Left cardiac atrium (tissue), 4 donors: ENCODE results near the gene PLXNA4. TPM values are rescaled to one million over a fixed set of nuclear protein-coding genes. Genes with fewer than 3 reads are reported as not detected.

Experiments used
- ATAC-seq, 2 donors: fragments of 200-7000 bp; cut with Tn5 transposase; one replicate each; pipeline ENCODE4 v1.9.1; 2020; ENCODE audit warnings: mild to moderate bottlenecking in 2 of 2, moderate library complexity in 2 of 2
- DNase-seq: peaks from one replicate; pipeline ENCODE4 v3.0.0-alpha.2; 2020
- intact Hi-C, 2 donors: fragments of 100-400 bp; cut with DNase I; formaldehyde crosslinking; loops; one replicate each; pipeline versions ENCODE4 v1.14.1 to v1.15.1; 2022 to 2023
- total RNA-seq, 2 donors: library from RNA; stranded (reverse); fragmentation: NEBNext Ultra II Directional; extraction: Animal tissue kit (Norgen Biotek cat#: 25700); gene quantifications; one replicate each; pipeline ENCODE4 v1.2.1, GENCODE V29; 2021
- donor health status: DM: no; HTN: yes; CAD: no.
- donor health status: DM: no; HTN: yes; CAD: no; lungs with severe emphysema.
- donor health status: DM: yes; HTN: yes; CAD: no.
- donor health status: Dilated cardiomyopathy.

The PLXNA4 gene
- total RNA-seq, 2 donors from 2014 or later, result 23.3 to 30.1 TPM

DNA sequence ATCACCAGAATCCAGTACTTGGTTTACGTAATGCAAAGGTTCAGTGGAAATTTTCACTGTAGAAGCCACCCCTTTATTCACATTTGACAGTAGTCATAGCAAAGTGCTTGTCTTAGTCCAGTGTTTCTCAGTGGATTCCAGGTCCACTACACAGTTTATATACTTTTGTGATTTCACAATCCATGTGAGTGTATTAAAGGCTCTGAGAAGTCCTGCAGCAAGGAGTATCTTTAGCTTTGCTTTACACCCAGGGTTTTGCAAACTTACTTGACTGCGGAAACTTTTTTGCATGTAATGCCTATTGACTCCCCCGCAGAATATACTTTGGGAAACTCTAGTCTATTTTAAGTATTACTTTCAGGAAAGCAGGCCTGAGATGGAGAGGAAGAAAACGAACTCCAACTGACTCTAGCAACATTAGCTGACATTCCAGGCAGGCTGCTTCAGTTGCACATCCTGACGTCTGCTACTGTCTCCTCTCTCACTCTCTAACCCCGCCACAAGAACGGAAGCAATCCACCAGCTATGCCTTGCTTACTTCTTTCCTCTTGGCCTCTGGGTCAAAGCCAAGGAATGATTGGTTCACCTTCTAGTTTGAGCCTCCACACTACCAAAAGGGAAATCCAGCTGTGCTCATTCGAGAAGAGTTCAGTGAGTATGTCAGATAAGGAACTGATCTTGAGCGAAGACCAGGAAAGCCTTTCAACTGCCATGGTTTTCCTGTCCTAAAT, 6.2 kb downstream of the PLXNA4 start:
- intact Hi-C loops, result loop anchor here in 1 of 2 donors (10.0 kb wide), 1 partner anchor 165 kb away; no protein-coding TSS in a partner anchor
- DNase-seq, result no peak

DNA sequence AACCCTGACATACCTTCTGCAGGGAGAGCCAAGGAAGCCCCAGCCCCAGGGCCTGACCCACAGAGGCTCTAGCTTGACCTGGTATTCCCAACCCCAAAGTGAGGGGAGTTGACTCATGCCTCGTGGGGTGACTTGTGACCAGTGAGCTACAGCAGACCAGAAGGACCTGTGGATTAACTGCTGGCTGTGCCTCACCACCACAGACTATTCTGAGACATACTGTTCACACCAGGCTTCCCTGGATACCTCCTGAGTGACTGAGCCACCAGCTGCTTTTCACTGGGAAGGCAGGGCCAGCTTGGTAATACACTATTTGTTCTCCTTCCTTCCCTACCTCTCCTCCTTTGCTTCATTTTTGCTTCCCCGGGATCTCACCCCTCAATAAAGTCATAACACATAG, 7.3 kb downstream of the PLXNA4 start:
- DNase-seq, result no peak

More for the DNA sequence above, 6.2 kb downstream of the PLXNA4 start:
- no peak for ATAC-seq

GRCh38 chr7:132565885-132566284, 10.4 kb downstream of the PLXNA4 start:
- no peak for DNase-seq
- intact Hi-C loops, result no loop called here

More for the DNA sequence above, 7.3 kb downstream of the PLXNA4 start:
- no peak for ATAC-seq
- intact Hi-C loops, result no loop called here

GRCh38 chr7:132565441-132565840, 10.8 kb downstream of the PLXNA4 start:
- DNase-seq (no peak), ATAC-seq (no peak)
- intact Hi-C loops, result no loop called here

More at GRCh38 chr7:132565885-132566284, 10.4 kb downstream of the PLXNA4 start:
- no peak for ATAC-seq

DNA sequence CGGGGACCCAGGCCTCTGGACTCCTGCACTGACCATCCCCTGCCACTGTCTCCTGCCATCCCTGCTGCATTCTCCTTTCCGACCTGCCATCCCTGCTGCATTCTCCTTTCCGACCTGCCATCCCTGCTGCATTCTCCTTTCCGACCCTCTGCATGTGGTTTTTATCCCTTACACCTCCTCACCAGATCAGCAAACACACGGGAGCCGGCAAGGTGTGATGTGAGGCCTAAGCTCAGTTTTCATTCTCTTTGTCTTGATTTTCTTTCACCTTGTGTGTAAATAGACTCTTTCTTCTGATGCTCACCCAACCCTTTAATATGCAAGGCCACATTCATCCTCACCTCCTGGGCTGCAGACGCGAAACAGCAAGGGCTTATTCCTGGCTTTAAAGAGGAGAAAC, 11.4 kb downstream of the PLXNA4 start:
- ATAC-seq, result no peak
- no peak for DNase-seq
- intact Hi-C loops, result no loop called here

DNA sequence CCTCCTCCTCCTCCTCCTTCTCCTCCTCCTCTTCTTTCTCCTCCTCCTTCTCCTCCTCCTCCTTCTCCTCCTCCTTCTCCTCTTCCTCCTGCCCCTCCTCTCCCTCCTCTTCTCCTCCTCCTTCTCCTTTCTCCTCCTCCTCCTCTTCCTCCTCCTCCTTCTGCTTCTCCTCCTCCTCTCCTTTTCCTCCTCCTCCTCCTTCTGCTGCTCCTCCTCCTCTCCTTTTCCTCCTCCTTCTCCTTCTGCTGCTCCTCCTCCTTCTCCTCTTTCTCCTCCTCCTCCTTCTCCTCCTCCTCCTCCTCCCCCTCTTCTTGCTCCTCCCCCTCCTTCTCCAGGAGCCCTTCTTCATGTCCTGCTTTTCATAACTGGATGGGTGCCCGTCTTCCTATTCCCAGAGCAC, 12.2 kb downstream of the PLXNA4 start:
- intact Hi-C loops, result no loop called here
- ATAC-seq (no peak), DNase-seq (no peak)

GRCh38 chr7:132562690-132563089, 13.6 kb downstream of the PLXNA4 start:
- no peak for DNase-seq
- intact Hi-C loops, result no loop called here
- ATAC-seq, result no peak

- intact Hi-C loops, result no loop called here
- ATAC-seq (no peak), DNase-seq (no peak)
Observed at GRCh38 chr7:132561763-132562162, 14.5 kb downstream of the PLXNA4 start.

GRCh38 chr7:132560825-132561529, 15.3 kb downstream of the PLXNA4 start:
- ATAC-seq (no peak), DNase-seq (no peak)
- intact Hi-C loops, result no loop called here

GRCh38 chr7:132560105-132560504, 16.2 kb downstream of the PLXNA4 start:
- ATAC-seq, result no peak
- intact Hi-C loops, result no loop called here
- no peak for DNase-seq

DNA sequence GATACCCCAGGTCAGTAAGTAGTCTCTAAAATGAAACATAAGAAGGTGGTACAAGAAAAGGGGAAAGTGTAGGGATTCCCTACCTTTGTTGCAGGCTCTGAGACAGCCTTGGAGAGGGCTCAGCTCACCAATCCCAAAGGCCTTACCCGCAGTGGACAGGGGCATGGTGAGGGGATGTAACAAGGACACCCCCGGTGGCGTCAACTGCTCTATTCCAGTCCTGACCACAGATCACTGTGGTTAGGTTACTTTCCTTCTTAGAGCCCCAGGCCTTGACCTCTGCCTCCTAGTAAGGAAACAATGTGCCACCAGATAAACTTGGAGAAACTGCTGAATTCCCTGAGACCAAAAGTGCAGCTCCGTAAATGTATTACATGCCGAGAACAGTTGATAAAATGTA, 17.5 kb downstream of the PLXNA4 start:
- intact Hi-C loops, result no loop called here
- ATAC-seq (no peak), DNase-seq (no peak)

DNA sequence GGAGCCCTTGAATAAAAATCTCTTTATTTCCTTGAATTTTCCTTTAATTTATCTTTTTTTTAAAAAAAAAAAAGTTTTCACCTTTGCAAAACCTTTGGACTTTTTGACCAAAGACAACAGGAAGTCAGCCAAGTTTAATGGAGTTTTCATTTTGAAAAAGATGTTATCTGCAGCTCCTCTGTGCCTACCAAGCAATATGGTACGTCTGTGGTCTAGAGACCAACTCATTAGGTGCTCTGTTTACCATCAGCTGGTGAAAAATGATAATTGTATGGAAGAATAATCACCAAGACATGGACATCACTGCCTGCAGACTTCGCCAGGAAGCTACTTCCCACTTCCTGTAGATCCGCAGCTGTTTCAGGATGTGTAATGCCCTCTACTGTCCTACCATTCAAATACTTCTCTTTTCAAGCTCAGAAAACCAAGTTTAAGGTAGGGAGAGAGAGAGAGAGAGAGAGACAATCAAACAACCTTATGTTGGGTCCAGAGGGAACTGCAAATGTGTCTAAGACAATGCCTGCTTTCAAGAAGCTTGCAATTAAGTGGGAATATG, 18.7 kb downstream of the PLXNA4 start:
- no peak for ATAC-seq
- intact Hi-C loops, result no loop called here
- DNase-seq, result no peak

GRCh38 chr7:132554446-132554845, 21.8 kb downstream of the PLXNA4 start:
- no peak for ATAC-seq
- intact Hi-C loops, result no loop called here
- DNase-seq, result no peak

GRCh38 chr7:132553031-132553430, 23.2 kb downstream of the PLXNA4 start:
- intact Hi-C loops, result no loop called here
- ATAC-seq (no peak), DNase-seq (no peak)

DNA sequence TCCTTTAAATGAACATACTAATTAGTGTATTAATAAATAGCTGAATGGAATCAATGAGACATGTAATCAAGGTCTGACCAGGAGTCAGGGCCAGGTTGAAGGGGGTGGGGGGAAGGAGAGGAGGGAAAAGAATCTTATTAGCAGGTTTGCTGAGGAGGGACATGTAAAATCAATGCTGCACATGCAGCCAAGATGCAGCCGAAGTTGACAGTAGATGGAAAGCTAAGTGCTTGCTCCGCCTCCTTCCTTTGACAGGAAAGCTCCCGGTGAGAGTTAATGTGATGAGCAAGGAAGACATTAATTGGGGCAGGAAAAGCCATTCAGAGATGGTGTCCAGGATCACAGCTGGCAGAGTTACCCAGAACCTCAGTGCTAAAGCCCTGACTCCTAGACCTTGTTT, 24.4 kb downstream of the PLXNA4 start:
- intact Hi-C loops, result no loop called here
- DNase-seq, result no peak
- no peak for ATAC-seq

- intact Hi-C loops, result no loop called here
- no peak for DNase-seq
- no peak for ATAC-seq
Observed at GRCh38 chr7:132551439-132551838, 24.8 kb downstream of the PLXNA4 start.

- intact Hi-C loops, result no loop called here
- DNase-seq (no peak), ATAC-seq (no peak)
Observed at GRCh38 chr7:132548489-132549078, 27.7 kb downstream of the PLXNA4 start.

DNA sequence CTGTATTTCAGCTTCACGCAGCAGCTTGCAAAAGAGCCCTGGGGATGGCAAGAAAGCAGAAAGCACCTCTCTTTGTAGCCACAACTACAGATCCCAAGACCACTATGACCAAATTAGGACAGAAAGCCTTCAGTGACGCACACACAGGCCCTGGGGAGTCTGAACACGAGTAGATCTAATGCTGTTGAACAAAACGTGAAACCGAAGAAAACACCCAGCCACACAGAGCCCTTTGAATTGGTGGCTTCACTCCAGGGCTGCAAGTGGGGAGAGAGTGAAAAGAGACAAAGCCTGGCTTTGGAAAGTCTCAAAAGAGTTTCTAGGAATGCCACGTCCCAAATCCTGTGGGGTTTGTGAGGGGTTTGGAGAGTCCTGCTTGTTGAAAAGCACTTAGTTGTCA, 28.4 kb downstream of the PLXNA4 start:
- intact Hi-C loops, result no loop called here
- DNase-seq (no peak), ATAC-seq (no peak)

DNA sequence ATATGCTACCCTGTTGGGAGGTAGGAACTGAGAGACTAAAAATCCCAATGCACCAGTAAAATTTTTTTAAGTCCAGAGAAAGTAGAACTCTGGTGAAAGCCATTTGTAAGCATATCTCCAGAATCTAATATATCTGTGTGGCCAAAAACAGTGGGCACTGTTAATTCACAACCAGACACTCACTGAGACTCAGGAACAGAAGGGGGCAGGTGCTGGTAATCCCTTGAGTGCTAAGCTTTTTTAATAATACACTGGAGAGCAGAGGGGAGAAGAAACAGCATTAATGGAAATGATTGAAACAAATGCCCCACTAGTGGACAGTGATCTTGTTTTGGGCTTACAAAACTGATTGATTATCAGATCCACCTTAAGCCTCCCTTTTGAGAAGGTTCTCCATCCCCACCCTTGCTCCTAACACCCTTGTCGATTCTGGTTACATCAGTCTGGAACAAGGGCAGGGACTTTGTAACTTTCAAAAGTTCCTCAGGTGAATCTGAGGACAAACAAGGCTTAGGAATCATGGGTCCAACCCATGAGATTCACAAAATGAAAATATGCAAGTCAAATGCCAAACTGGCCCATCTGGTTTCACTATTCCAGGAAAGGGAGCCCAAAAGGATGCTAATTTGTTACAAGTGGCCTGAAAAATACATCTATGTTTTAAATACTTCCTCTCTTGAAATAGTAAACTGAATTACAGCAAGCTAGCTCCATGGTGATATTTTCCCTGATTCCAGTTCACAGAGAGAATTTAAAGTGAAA, 29.7 kb downstream of the PLXNA4 start:
- intact Hi-C loops, result no loop called here

More for the DNA sequence above, 29.7 kb downstream of the PLXNA4 start:
- no peak for ATAC-seq
- no peak for DNase-seq
